Cardiac muscle cell (in vitro differentiated cells and primary cell): ENCODE results near the gene STK17B. TPM values are rescaled to one million over a fixed set of nuclear protein-coding genes. Genes with fewer than 3 reads are reported as not detected.

ENCODE experiments used
- DNase-seq, 2 donors: peaks; one replicate each; pipeline versions ENCODE4 v3.0.0 to v3.0.0-alpha.2; 2010 to 2017; ENCODE audit warnings: low read depth in 1 of 2, low spot score in 1 of 2
- H3K27ac ChIP-seq: fragments of 200-600 bp; sonication (generic); 2 replicates; pipeline ENCODE4 v1.5.1; 2016
- H3K27me3 ChIP-seq: fragments of 200-600 bp; sonication (generic); 2 replicates; pipeline ENCODE4 v1.6.0; 2016; ENCODE audit warnings: control low read depth
- H3K36me3 ChIP-seq: fragments of 200-600 bp; sonication (generic); 2 replicates; pipeline ENCODE4 v1.5.1; 2016; ENCODE audit warnings: control low read depth
- H3K4me1 ChIP-seq: fragments of 200-600 bp; sonication (generic); 2 replicates; pipeline ENCODE4 v1.8.1; 2017; ENCODE audit warnings: low read depth, mild to moderate bottlenecking, mixed run types
- H3K4me3 ChIP-seq: fragments of 200-600 bp; sonication (generic); 2 replicates; pipeline ENCODE4 v1.5.1; 2016; ENCODE audit warnings: mild to moderate bottlenecking
- H3K9me3 ChIP-seq: fragments of 200-600 bp; sonication (generic); 2 replicates; pipeline ENCODE4 v1.5.1; 2017; ENCODE audit warnings: low read depth, mild to moderate bottlenecking, control low read depth
- polyA plus RNA-seq: library from polyadenylated mRNA; unstranded; fragments of >200 nt; fragmentation: Nextera tagmentation; extraction: Ambion mirVana; gene quantifications from 2 replicates; pipeline ENCODE4 v1.2.1, GENCODE V29; 2016
- total RNA-seq: library from RNA; depleted of rRNA; stranded (reverse); fragments of >200 nt; gene quantifications from 2 replicates; pipeline ENCODE4 v1.2.3, GENCODE V29; 2016
- TF ChIP-seq, protein P1 (sequence below): IDR thresholded peaks from 2 replicates; pipeline ENCODE4 v1.5.1; 2012; ENCODE audit warnings: low read depth, mild to moderate bottlenecking, low read length

STK17B gene
- total and polyA plus RNA-seq, 2 experiments from 2014 or later, result 2.6 to 12.9 TPM

DNA sequence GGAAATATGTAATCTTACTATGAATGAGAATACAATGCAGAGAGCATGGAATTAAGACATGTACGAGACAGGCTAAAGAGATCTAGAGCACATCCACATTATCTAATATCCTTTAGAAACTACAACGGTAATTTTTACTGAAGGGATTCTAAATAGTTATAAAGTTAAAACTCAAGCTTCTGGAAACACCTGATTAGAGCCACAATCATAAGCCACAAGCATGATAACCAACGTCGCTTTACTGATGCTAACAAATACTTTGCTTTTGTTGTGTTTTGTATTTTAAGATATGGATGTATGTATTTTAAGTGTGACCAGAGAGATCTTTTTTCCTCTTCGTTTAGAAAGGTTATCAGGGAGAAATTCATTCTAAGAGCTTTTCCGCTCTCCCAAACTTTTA lies 44.0 kb upstream of the STK17B start:
- no peaks in the 10 kb centered on the region for H3K9me3 ChIP-seq
- H3K36me3 ChIP-seq, result no peaks in the 10 kb centered on the region
- H3K27me3 ChIP-seq, result no peaks in the 10 kb centered on the region
- H3K4me1 ChIP-seq, result no peaks in the 10 kb centered on the region
- no peak overlapping the region for H3K27ac ChIP-seq
- no peak overlapping the region for H3K4me3 ChIP-seq
- no peak for DNase-seq
- TF ChIP-seq, protein P1, sequence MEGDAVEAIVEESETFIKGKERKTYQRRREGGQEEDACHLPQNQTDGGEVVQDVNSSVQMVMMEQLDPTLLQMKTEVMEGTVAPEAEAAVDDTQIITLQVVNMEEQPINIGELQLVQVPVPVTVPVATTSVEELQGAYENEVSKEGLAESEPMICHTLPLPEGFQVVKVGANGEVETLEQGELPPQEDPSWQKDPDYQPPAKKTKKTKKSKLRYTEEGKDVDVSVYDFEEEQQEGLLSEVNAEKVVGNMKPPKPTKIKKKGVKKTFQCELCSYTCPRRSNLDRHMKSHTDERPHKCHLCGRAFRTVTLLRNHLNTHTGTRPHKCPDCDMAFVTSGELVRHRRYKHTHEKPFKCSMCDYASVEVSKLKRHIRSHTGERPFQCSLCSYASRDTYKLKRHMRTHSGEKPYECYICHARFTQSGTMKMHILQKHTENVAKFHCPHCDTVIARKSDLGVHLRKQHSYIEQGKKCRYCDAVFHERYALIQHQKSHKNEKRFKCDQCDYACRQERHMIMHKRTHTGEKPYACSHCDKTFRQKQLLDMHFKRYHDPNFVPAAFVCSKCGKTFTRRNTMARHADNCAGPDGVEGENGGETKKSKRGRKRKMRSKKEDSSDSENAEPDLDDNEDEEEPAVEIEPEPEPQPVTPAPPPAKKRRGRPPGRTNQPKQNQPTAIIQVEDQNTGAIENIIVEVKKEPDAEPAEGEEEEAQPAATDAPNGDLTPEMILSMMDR, result no peak

DNA sequence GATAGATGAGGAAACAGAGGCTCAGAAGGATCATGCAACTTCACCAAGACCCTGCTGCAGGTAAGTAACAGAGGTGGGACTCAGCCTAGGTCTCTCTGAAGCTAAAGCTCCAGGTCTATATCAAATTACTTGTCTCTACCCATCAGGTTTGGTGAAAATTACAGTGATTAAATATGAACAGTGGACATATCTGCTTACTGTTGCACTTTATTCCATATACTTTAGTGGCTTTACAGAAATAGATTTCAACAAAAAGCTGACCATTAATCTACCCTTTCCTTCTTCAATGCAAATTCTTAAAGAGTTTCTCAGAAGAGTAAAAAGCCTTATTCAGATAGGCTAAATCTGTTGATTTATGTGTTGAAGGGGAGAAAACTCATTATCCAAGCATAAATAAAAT lies 42.8 kb upstream of the STK17B start:
- Histone ChIP-seq H3K4me1 (no peaks in the 10 kb centered on the region), H3K36me3 (no peaks in the 10 kb centered on the region), H3K4me3 (no peak overlapping the region), H3K27me3 (no peaks in the 10 kb centered on the region), H3K27ac (no peak overlapping the region), H3K9me3 (no peaks in the 10 kb centered on the region)
- DNase-seq, result no peak
- TF ChIP-seq, protein P1, result no peak

DNA sequence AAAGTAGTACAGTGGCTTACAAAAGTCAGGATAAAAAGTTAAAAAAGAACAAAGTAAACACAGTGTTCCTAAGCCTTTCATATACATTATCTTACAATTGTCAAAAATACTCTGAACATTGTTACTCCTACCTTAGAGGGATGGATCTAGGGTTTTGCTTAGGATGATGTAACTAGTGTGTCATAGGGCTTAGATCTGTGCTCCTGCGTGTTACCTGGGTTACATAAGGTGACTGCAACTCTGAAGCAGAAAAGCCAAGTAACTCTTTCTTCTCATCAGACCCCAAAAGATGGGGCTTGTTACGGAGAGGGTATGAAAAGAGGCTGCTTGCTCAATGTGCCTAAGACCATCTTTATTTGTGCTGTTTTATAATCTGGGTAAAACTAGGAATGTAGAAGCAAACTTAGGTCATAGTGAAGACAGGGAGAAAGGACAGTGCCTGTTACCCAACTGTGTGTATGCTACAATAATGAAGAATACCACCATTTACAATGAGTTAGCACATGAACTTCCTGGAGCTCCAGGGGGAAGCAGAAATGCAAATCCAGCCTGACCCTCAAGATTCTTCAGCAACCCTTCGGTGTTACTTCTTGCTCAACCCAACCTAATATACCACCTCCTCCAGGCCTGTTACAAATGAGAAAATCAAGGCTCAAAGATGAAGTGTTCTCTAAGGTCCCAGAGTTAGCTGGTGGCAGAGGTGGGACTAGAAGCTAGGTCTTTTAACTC lies 42.0 kb upstream of the STK17B start:
- TF ChIP-seq, protein P1, result no peak
- Histone ChIP-seq H3K4me3 (no peak overlapping the region), H3K4me1 (no peaks in the 10 kb centered on the region), H3K27me3 (no peaks in the 10 kb centered on the region), H3K36me3 (no peaks in the 10 kb centered on the region), H3K27ac (no peak overlapping the region), H3K9me3 (no peaks in the 10 kb centered on the region)
- DNase-seq, result no peak

DNA sequence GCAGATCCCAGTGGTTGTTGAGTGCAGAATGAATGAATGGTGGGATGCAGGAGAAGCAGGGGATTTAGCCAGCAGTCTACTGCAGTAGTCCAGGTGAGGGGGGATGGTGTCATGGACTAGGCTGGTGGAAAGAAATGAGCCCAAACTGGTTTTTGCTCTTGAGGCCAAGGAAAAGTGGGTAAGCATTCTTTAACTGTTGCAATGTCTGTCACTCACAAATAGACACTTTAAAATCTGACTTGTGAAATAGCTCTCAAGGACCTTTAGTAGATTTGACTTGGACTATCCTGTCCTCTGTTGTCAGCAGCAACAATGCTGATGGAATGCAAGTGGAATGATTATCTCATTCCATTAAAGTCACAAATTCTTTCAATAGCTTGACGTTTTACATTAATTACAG lies 37.5 kb upstream of the STK17B start:
- Histone ChIP-seq H3K27me3 (no peaks in the 10 kb centered on the region), H3K9me3 (no peaks in the 10 kb centered on the region), H3K27ac (no peak overlapping the region), H3K36me3 (no peaks in the 10 kb centered on the region), H3K4me3 (no peak overlapping the region), H3K4me1 (no peaks in the 10 kb centered on the region)
- no peak for DNase-seq
- TF ChIP-seq, protein P1, result no peak

DNA sequence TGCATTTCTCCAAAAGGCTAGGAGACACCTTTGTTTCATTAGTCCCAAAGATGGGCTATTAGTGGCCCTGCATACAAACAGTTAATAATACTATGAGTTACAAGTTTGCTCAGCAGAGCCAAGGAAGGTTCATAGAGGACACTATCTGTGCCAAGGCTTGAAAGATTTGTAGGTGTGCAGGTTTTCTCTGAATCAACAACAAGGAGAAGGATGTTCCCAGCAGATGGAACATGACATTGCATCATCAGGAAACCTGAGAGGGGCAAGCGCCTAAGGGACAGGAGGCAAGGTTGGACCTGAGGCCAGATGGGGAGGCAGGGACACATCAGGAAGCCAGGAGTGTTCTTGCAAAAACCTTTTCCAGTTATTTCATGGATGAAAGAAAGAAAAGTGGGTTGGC lies 35.4 kb upstream of the STK17B start:
- no peaks in the 10 kb centered on the region for H3K4me1 ChIP-seq
- H3K36me3 ChIP-seq, result no peaks in the 10 kb centered on the region
- no peaks in the 10 kb centered on the region for H3K27me3 ChIP-seq
- no peaks in the 10 kb centered on the region for H3K9me3 ChIP-seq
- TF ChIP-seq, protein P1, result no peak
- no peak for DNase-seq
- no peak overlapping the region for H3K27ac ChIP-seq
- H3K4me3 ChIP-seq, result no peak overlapping the region
